Loucy (cell line): Measurements from ENCODE around the gene PRKCQ.
A peak's percentile ranks its signal among the peaks of the same experiment; 100 is the strongest.

ENCODE experiments used
- H2AFZ ChIP-seq: fragments of 200-600 bp; sonication (generic); 2 replicates; pipeline ENCODE4 v1.6.0; 2016; ENCODE audit warnings: antibody characterized with exemption, mild to moderate bottlenecking, low read length, moderate library complexity
- H3F3A ChIP-seq: fragments of 200-600 bp; 2 replicates; pipeline ENCODE4 v1.6.0; 2016; ENCODE audit warnings: antibody characterized with exemption, low read depth, mild to moderate bottlenecking
- H3K27me3 ChIP-seq: fragments of 200-600 bp; sonication (generic); 2 replicates; pipeline ENCODE4 v1.6.1; 2014; ENCODE audit warnings: low read length, mild to moderate bottlenecking; ENCODE audit not compliant: insufficient read depth, poor library complexity, severe bottlenecking
- H3K36me3 ChIP-seq: fragments of 200-600 bp; sonication (generic); 2 replicates; pipeline ENCODE4 v1.6.1; 2016; ENCODE audit warnings: low read length; ENCODE audit not compliant: insufficient read depth
- H3K4me1 ChIP-seq: fragments of 200-600 bp; sonication (generic); 2 replicates; pipeline ENCODE4 v1.5.1; 2014; ENCODE audit warnings: low read length, mild to moderate bottlenecking; ENCODE audit not compliant: insufficient read depth, poor library complexity, severe bottlenecking
- H3K4me2 ChIP-seq: fragments of 200-600 bp; sonication (generic); 2 replicates; pipeline ENCODE4 v1.6.0; 2014; ENCODE audit warnings: antibody characterized with exemption, low read length, low read depth, mild to moderate bottlenecking; ENCODE audit not compliant: poor library complexity, severe bottlenecking
- H3K4me3 ChIP-seq: fragments of 200-600 bp; sonication (generic); 2 replicates; pipeline ENCODE4 v1.5.1; 2014; ENCODE audit warnings: low read length, mild to moderate bottlenecking, mixed read lengths; ENCODE audit not compliant: poor library complexity, severe bottlenecking
- H3K79me2 ChIP-seq: fragments of 200-600 bp; sonication (generic); 2 replicates; pipeline ENCODE4 v1.6.1; 2014; ENCODE audit warnings: low read length; ENCODE audit not compliant: insufficient read depth
- H3K9ac ChIP-seq: fragments of 200-600 bp; sonication (generic); 2 replicates; pipeline ENCODE4 v1.6.0; 2014; ENCODE audit warnings: mild to moderate bottlenecking, low read depth, low read length, moderate library complexity; ENCODE audit not compliant: poor library complexity, severe bottlenecking
- H3K9me2 ChIP-seq: fragments of 200-600 bp; sonication (generic); replicated peaks from 2 replicates; pipeline ENCODE4 v1.6.1; 2016; ENCODE audit warnings: low read depth, low read length, mixed read lengths
- H3K9me3 ChIP-seq: fragments of 200-600 bp; sonication (generic); 2 replicates; pipeline ENCODE4 v1.6.1; 2014; ENCODE audit warnings: mild to moderate bottlenecking, antibody characterized with exemption, low read length, low read depth; ENCODE audit not compliant: insufficient read depth
- H4K20me1 ChIP-seq: fragments of 200-600 bp; sonication (generic); 2 replicates; pipeline ENCODE4 v1.6.0; 2014; ENCODE audit warnings: antibody characterized with exemption, low read length, mild to moderate bottlenecking; ENCODE audit not compliant: insufficient read depth, poor library complexity, severe bottlenecking
- CTCF ChIP-seq: fragments of 200-600 bp; sonication (generic); conservative IDR thresholded peaks from 2 replicates; pipeline ENCODE4 v1.5.1; 2014; ENCODE audit warnings: mild to moderate bottlenecking, antibody characterized with exemption, low read length
- EZH2phosphoT487 ChIP-seq: fragments of 200-600 bp; IDR thresholded peaks from 2 replicates; pipeline ENCODE4 v1.6.1; 2018; ENCODE audit warnings: antibody characterized with exemption, mild to moderate bottlenecking, moderate library complexity, borderline replicate concordance

PRKCQ gene

GRCh38 chr10:6401558-6402348 lies 178.3 kb downstream of the PRKCQ start:
- Histone ChIP-seq H3F3A (no peaks in the 10 kb centered on the region), H3K9me2 (no peaks in the 10 kb centered on the region), H3K36me3 (no peaks in the 10 kb centered on the region), H3K9ac (no peak overlapping the region), H3K4me1 (peaks cover 12% of the 10 kb centered on the region), H2AFZ (no peak overlapping the region), H3K27me3 (no peaks in the 10 kb centered on the region), H4K20me1 (no peaks in the 10 kb centered on the region), H3K79me2 (no peaks in the 10 kb centered on the region), H3K9me3 (no peaks in the 10 kb centered on the region), H3K4me2 (no peak overlapping the region), H3K4me3 (no peak overlapping the region)
- TF ChIP-seq EZH2phosphoT487 = no peak
- TF ChIP-seq CTCF = peak; percentile 78

DNA sequence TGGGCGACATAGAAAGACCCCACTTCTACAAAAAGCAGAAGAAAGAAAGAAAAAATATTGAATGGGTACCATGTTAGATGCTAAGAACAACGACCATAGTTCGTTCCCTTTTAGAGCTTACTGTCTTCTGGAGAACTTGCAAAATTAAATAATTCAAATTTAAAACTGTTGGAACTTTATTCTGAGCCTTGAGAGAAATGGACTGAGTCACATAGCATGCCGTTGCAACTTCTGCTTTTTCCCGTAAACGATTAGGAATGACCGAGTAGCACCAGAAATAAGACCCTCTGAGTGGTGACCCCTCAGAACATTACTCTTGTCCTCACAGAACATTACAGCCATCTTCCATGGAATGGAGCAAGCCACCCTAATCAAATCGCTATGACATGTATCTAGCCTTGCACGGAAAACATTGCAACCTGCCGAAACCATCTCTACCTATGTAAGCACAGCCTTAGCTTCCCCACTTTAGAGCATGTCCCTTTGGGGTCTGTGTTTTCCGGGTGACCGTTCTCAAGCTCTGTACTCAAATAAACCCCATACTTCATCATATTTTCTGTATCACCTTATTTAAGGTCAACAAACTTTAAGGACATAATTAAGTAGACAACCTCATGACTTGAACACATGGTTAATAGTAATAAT lies 179.1 kb downstream of the PRKCQ start:
- no peak overlapping the region for H3K9ac ChIP-seq
- no peaks in the 10 kb centered on the region for H3K27me3 ChIP-seq
- no peaks in the 10 kb centered on the region for H4K20me1 ChIP-seq
- H3K79me2 ChIP-seq = no peaks in the 10 kb centered on the region
- H3K4me2 ChIP-seq = no peak overlapping the region
- no peak overlapping the region for H2AFZ ChIP-seq
- H3F3A ChIP-seq = no peaks in the 10 kb centered on the region
- TF ChIP-seq CTCF = no peak
- no peak for TF ChIP-seq EZH2phosphoT487
- no peak overlapping the region for H3K4me3 ChIP-seq
- H3K4me1 ChIP-seq = peaks cover 13% of the 10 kb centered on the region
- H3K36me3 ChIP-seq = no peaks in the 10 kb centered on the region
- no peaks in the 10 kb centered on the region for H3K9me2 ChIP-seq
- no peaks in the 10 kb centered on the region for H3K9me3 ChIP-seq

DNA sequence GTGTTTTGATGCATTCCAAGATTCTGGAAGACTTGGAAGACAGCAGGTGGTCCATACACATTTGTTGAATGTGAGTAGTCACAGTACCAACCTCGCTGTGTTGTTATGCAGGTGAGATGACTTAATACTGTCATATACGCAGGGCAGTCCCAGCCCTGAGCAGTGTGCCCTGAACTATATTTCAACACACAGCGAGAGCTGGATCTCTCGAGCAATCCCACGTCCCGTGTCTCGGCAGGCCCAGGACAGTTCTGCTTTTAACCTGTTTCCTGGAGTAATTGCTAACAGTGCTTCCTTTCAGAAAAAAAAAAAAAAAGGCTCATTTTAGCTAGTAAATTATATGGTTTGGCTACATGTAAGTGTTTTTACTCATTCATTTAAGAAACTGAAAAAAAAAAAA lies 179.7 kb downstream of the PRKCQ start:
- Histone ChIP-seq H3K4me3 (no peak overlapping the region), H3K9ac (no peak overlapping the region), H3K4me1 (peaks cover 13% of the 10 kb centered on the region), H4K20me1 (no peaks in the 10 kb centered on the region), H3F3A (no peaks in the 10 kb centered on the region), H2AFZ (no peak overlapping the region), H3K27me3 (no peaks in the 10 kb centered on the region), H3K9me3 (no peaks in the 10 kb centered on the region), H3K36me3 (no peaks in the 10 kb centered on the region), H3K9me2 (no peaks in the 10 kb centered on the region), H3K4me2 (no peak overlapping the region), H3K79me2 (no peaks in the 10 kb centered on the region)
- no peak for TF ChIP-seq CTCF
- TF ChIP-seq EZH2phosphoT487 = no peak
